Measurements from ENCODE around the gene SHANK2. TPM values are rescaled to one million over a fixed set of nuclear protein-coding genes. Genes with fewer than 3 reads are reported as not detected.

Gene SHANK2
- total RNA-seq, 6 donors from 2014 or later, result 43.6 to 277 (median 75.5) TPM

- Histone ChIP-seq H3K9me3 (peaks cover 0 to 24% (median 9%) of the 10 kb centered on the region in 4 donors), H3K27ac (no peak overlapping the region), H3K4me1 (no peaks in the 10 kb centered on the region), H3K4me3 (no peak overlapping the region), H3K27me3 (no peaks in the 10 kb centered on the region), H3K36me3 (no peaks in the 10 kb centered on the region)
- ATAC-seq (ENCODE audit: low FRiP score in 2 of 2) (peak in 1 of 2 donors; percentile 6), DNase-seq (no peak)
- 93% methylated on average over 11 of the region's 11 CpGs for WGBS, 2 donors
- TF ChIP-seq POLR2AphosphoS5 (IDR thresholded peaks at IDR 0.05) (no peak), POLR2A (IDR thresholded peaks at IDR 0.05) (no peak), EP300 (IDR thresholded peaks at IDR 0.05) (no peak)
- TF ChIP-seq, protein P1, sequence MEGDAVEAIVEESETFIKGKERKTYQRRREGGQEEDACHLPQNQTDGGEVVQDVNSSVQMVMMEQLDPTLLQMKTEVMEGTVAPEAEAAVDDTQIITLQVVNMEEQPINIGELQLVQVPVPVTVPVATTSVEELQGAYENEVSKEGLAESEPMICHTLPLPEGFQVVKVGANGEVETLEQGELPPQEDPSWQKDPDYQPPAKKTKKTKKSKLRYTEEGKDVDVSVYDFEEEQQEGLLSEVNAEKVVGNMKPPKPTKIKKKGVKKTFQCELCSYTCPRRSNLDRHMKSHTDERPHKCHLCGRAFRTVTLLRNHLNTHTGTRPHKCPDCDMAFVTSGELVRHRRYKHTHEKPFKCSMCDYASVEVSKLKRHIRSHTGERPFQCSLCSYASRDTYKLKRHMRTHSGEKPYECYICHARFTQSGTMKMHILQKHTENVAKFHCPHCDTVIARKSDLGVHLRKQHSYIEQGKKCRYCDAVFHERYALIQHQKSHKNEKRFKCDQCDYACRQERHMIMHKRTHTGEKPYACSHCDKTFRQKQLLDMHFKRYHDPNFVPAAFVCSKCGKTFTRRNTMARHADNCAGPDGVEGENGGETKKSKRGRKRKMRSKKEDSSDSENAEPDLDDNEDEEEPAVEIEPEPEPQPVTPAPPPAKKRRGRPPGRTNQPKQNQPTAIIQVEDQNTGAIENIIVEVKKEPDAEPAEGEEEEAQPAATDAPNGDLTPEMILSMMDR (IDR thresholded peaks at IDR 0.05), result no peak
Measured at GRCh38 chr11:71223081-71223405, 29.3 kb downstream of the SHANK2 start.

DNA sequence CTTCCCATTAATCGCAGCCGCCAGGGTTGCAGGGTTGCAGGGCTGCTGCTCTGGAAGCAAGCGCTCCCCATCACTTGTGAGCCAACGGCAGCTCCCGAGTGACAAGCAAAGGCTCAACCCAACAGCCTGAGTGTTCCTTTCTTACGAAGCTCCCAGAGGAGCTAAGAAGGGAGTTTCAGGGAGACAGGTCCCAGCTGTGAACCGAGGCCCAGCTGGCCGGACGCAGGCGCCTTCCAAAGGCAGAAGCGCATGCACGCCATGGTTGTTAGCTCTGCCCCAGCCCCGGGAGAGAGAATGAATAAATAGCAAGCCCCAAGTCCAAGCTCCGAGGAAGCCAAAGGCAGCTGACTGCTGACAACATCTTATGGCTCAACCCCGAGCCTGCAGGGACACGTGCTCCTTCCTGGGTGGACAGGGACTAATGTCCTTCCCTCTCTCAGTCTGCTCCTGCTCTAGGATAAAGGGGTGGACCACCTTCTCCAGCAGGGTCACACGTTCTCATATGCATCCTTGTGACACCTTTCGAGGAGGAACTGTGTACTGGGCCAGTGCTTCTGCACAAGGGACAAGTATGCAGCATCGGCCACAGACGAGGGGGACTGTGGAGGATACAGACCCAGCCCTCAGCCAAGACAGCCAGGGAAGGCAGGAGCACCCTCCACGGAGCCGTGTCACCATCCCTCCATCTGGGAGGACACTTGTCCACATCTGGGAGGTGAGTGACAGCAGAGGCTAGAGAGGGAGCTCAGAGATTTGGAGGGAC, 29.9 kb downstream of the SHANK2 start:
- Histone ChIP-seq H3K36me3 (no peaks in the 10 kb centered on the region), H3K9me3 (peaks cover 0 to 19% (median 7%) of the 10 kb centered on the region in 4 donors), H3K27me3 (no peaks in the 10 kb centered on the region), H3K4me3 (no peak overlapping the region), H3K4me1 (no peaks in the 10 kb centered on the region), H3K27ac (no peak overlapping the region)
- peak in 1 of 2 donors; percentile 74 for DNase-seq
- WGBS, 2 donors, result 82 to 85% methylated on average over 20 to 22 of the region's 22 CpGs
- no peak for ATAC-seq (ENCODE audit: low FRiP score in 2 of 2)
- TF ChIP-seq EP300 (IDR thresholded peaks at IDR 0.05) (no peak), POLR2AphosphoS5 (IDR thresholded peaks at IDR 0.05) (no peak), POLR2A (IDR thresholded peaks at IDR 0.05) (no peak)
- TF ChIP-seq, protein P1 (IDR thresholded peaks at IDR 0.05), result no peak

DNA sequence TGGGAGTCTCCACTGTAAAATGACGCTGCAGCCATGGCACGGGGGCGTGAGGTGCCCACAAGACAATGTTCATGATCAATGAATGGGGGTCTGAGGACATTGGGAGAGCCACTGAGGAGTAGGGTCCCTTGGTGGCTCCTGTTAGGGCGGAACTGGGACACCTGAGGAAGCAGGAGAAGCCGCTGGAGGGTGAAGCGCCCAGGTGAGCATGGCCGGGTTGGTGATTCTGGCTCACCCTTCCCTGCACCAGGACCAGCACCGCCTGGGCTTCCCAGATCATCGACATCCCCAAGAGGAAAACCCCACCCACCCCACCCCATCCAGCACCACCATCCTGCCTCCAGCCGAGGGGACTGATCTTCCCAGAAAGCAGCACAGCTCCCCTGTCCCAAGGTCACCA, 30.6 kb downstream of the SHANK2 start:
- Histone ChIP-seq H3K4me3 (no peak overlapping the region), H3K36me3 (no peaks in the 10 kb centered on the region), H3K27me3 (no peaks in the 10 kb centered on the region), H3K9me3 (peaks cover 0 to 12% (median 4%) of the 10 kb centered on the region in 4 donors), H3K4me1 (no peaks in the 10 kb centered on the region), H3K27ac (no peak overlapping the region)
- ATAC-seq (ENCODE audit: low FRiP score in 2 of 2) (no peak), DNase-seq (no peak)
- WGBS, 2 donors, result 87 to 91% methylated on average over 10 of the region's 10 CpGs
- TF ChIP-seq, protein P1 (IDR thresholded peaks at IDR 0.05), result no peak
- TF ChIP-seq POLR2A (IDR thresholded peaks at IDR 0.05), result no peak
- TF ChIP-seq EP300 (IDR thresholded peaks at IDR 0.05), result no peak
- TF ChIP-seq POLR2AphosphoS5 (IDR thresholded peaks at IDR 0.05), result no peak

- ATAC-seq (ENCODE audit: low FRiP score in 2 of 2) (no peak), DNase-seq (no peak)
- 93 to 94% methylated on average over 4 of the region's 4 CpGs for WGBS, 2 donors
- peaks cover 0 to 6% (median under 1%) of the 10 kb centered on the region in 4 donors for H3K9me3 ChIP-seq
- TF ChIP-seq, protein P1 (IDR thresholded peaks at IDR 0.05), result no peak
- TF ChIP-seq POLR2AphosphoS5 (IDR thresholded peaks at IDR 0.05) (no peak), EP300 (IDR thresholded peaks at IDR 0.05) (no peak), POLR2A (IDR thresholded peaks at IDR 0.05) (no peak)
- no peaks in the 10 kb centered on the region for H3K36me3 ChIP-seq
- H3K27ac ChIP-seq, result no peak overlapping the region
- no peaks in the 10 kb centered on the region for H3K4me1 ChIP-seq
- H3K27me3 ChIP-seq, result no peaks in the 10 kb centered on the region
- H3K4me3 ChIP-seq, result no peak overlapping the region
Measured at GRCh38 chr11:71221201-71221600, 31.2 kb downstream of the SHANK2 start.

Measured in upper lobe of left lung (tissue), 6 donors.